ENCODE measurements around the gene FAM72A.
"Not testable (repeated sequence)": the region's sequence is repeated elsewhere in the genome, so short reads cannot be mapped to it uniquely, and the experiment has no call there.

FAM72A gene

DNA sequence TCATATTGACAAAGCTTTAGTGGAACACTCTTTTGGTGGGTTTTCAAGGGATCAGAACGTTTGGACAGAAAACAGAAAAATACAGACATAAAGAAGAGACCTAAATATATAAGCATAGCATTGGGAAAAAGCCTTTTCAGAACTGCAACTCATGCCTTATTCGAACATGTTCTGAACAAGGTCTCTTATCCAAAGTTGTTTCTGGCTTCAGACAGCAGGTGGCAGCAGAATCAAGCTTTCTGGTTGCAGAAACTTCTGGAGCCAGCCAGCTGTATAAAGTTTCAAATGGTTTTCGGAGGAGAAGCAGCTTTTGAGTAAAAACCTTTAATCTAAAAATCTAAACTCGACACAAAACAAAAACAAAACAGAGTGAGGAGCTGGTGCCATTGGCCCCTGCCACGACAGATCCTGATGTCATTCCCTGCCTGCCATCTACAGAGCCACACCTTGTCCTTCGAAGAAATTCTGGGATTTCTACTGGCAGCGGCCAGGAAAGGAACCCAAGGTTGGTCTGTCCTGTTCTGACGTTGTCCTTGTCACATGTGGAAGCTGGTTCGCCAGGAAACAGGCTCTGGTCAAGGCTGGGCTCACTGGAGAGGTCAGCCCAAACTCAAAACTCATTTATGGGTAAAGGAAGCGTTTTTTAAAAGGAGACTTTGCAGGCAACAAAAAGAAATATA is 35.1 kb downstream of the FAM72A start:
- DNase-seq = not testable (repeated sequence)

DNA sequence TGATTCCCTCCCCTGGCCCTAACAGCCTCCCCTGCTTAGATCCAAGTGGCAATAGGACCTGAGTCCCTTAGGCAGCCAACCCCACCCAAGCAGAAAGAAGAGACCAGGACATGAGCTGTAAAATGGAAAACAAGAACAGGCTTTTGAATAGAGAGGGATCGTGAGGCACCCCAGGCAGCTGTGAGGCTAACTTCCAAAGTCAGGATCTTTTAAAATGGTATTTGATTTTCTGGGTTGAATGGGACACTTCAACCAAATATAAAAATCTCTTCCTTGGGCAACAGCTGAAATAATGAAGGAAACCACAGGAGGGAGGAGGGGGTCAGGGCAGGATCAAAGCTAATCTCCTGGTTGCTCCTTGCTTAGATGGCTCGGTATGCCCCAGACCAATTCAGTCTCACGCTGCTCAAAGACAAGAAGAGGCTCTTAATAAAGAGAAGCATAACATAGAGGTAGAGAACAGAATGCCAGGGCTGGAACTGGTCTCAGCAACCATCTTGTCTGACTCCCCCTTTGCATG is 56.8 kb downstream of the FAM72A start:
- DNase-seq = no peak

DNA sequence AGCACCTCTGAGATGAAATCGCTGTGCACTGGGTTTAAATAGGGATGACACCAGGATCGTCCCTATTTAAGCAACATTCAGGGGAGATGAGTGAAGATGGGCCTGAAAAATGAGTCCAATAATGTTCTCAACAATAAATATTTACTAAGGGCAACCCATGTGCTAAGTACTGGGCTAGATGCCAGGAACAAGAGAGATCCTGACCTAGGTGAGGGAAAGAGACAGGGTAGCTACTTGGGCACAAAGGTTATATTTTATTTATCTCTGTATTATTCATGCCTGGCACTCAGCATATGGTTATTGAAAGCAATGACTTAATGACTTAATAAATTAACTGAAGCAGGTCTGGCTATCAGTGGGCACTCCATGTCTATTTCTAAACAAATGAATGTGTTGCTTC is 58.0 kb downstream of the FAM72A start:
- no peak for DNase-seq

DNA sequence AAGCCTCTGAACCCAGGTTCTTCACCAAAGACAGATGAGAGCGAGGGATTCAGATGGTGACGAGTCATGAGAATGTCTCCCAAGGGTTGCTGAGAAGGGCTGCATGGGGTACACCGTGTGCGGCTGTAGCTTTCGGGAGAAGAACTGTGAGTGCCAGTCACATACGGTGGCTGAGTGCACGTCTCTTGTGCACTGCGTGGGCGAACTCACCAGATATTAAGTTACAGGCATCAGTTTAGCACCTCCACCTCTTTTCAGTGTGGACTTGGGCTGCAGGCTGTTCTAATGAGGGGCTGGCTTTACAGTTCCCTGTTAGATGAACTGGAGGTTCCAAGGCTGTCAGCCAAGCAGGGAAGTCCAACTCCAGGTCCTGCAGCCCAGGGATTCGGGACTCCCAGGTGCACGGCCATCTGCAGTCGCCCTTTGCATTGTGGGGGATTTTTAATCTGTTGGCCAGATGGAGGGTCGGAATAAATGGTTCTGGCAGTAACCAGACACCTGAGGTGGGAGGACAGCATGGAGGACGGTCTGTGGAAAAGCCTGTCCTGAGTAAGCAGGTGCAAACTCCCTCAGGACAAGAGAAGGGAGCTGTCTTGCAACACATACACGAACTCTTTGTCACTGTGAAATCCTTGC is 59.0 kb downstream of the FAM72A start:
- no peak for DNase-seq

DNA sequence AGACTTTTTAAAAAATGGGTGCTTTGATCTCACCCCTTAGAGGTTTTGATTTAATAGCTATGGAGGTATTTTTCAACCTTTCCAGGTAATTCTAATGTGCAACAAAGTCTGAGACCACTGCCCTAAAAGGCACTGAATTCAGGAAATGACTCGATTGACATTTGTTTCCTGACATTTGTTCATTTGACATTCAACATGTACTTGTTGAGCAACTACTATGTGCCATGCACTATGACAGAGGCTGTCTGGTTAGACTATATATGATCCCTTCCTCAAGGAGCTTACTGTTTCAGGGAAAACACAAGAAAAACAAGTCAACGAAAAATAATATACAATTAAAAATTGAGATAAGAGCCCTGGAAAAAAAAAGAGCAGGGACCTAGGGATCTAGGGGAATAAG is 59.9 kb downstream of the FAM72A start:
- DNase-seq = no peak

DNA sequence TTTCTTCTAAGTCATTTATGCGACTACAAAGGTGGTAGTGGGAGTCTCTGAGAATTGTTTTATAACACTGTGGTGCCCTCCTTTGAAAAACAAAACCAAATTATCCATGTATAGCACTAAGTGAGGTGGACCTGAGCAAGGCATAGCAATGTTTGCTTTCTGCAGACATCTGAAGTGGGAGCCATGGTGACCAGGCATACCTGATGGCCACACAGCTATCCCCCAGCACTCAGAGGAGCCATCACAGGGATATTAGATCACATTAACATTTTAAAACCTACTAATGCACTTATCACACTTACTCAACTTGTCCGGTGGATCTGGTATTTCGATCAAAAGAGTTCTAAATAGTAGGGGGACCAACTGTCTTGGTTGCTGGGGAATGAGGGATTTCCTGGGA is 60.6 kb downstream of the FAM72A start:
- DNase-seq = no peak

DNA sequence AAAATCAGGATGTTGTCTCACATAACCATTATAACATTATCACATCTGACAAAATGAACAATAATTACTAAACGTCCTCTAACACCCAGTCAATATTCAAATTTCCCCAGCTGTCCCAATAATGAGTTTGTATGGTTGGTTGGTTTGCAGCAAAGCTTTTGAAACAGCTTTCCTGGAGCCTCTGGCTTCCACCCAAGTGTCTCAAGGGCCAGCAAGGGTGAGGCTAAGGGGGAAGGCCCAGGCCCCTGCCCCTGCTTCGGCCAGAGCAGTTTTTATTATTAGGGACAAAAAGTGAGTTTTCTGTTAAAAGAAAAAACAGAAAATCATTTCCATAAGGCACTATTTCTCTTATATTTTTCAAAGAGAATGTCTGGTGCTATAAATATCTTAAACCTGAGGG is 66.4 kb downstream of the FAM72A start:
- DNase-seq = no peak

Data from stimulated activated CD4-positive, alpha-beta T cell treated with anti-CD3 and anti-CD28 coated beads, Interleukin-4, amount 100 ng/mL, for 24 hours (primary cell).